GM10266 (cell line): ENCODE measurements around the gene KLRC4.
"Not testable (repeated sequence)": the region's sequence is repeated elsewhere in the genome, so short reads cannot be mapped to it uniquely, and the experiment has no call there.

Experiments used
- DNase-seq: peaks from one replicate; pipeline ENCODE4 v3.0.0; 2012; ENCODE audit errors: extremely low spot score
- CTCF ChIP-seq: IDR thresholded peaks from 2 replicates; pipeline ENCODE4 v1.5.1; 2012; ENCODE audit warnings: mild to moderate bottlenecking, low read depth; ENCODE audit not compliant: control insufficient read depth, insufficient read depth; ENCODE audit errors: missing control alignments

KLRC4 gene

GRCh38 chr12:10430623-10431022, 21.1 kb upstream of the KLRC4 start:
- not testable (repeated sequence) for DNase-seq

- DNase-seq: not testable (repeated sequence)
These were observed 16.4 kb upstream of the KLRC4 start for GRCh38 chr12:10425938-10426337.

- not testable (repeated sequence) for DNase-seq
These were observed 14.8 kb upstream of the KLRC4 start for GRCh38 chr12:10424260-10424899.

- not testable (repeated sequence) for DNase-seq
These were observed 12.6 kb upstream of the KLRC4 start for GRCh38 chr12:10422159-10422558.

GRCh38 chr12:10420334-10420733, 10.8 kb upstream of the KLRC4 start, which contains the start of gene KLRC3:
TSS of gene KLRC3 (minus strand) at chr12:10420595. CDS start at chr12:10420550, 45 bp downstream.
- DNase-seq: not testable (repeated sequence)

- no peak for DNase-seq
- no peak for TF ChIP-seq CTCF
These were observed 715 bp downstream of the KLRC4 start for GRCh38 chr12:10408842-10409241.

GRCh38 chr12:10406725-10407124, 2.8 kb downstream of the KLRC4 start:
- TF ChIP-seq CTCF: no peak
- no peak for DNase-seq

- no peak for DNase-seq
- TF ChIP-seq CTCF: no peak
These were observed 4.3 kb downstream of the KLRC4 start for GRCh38 chr12:10405294-10405693.

- DNase-seq: no peak
- no peak for TF ChIP-seq CTCF
These were observed 4.8 kb downstream of the KLRC4 start for GRCh38 chr12:10404798-10405197.

GRCh38 chr12:10400829-10401228, 8.7 kb downstream of the KLRC4 start:
- TF ChIP-seq CTCF: no peak
- DNase-seq: no peak
